Thoracic aorta (tissue), 2 donors: ENCODE measurements around the gene CCDC71L. TPM values are rescaled to one million over a fixed set of nuclear protein-coding genes. Genes with fewer than 3 reads are reported as not detected.

Experiments used
- ATAC-seq: fragments of 150-250 bp; one replicate; pipeline ENCODE4 v1.8.0; 2017; ENCODE audit warnings: low read depth; ENCODE audit not compliant: insufficient number of reproducible peaks, low FRiP score
- DNase-seq: peaks from one replicate; pipeline ENCODE4 v3.0.0-alpha.2; 2020; ENCODE audit warnings: low spot score
- H3K27ac ChIP-seq, 2 donors: fragments of 200-600 bp; sonication (generic); 1 replicate in 1 of 2; 2 replicates in 1 of 2; pipeline ENCODE4 v1.5.1; 2016; ENCODE audit warnings: mild to moderate bottlenecking in 2 of 2, moderate library complexity in 2 of 2
- H3K27me3 ChIP-seq: fragments of 200-600 bp; sonication (generic); replicated peaks from 2 replicates; pipeline ENCODE4 v1.6.0; 2016; ENCODE audit warnings: mild to moderate bottlenecking; ENCODE audit not compliant: insufficient read depth
- H3K36me3 ChIP-seq: fragments of 200-600 bp; sonication (generic); one replicate; pipeline ENCODE4 v1.5.1; 2016
- H3K4me1 ChIP-seq, 2 donors: fragments of 200-600 bp; sonication (generic); 1 replicate in 1 of 2; 2 replicates in 1 of 2; pipeline versions ENCODE4 v1.5.1 to v1.6.0; 2016; ENCODE audit warnings: low read depth in 2 of 2, mild to moderate bottlenecking in 1 of 2; ENCODE audit not compliant: control insufficient read depth in 1 of 2
- H3K4me3 ChIP-seq: fragments of 200-600 bp; sonication (generic); 2 replicates; pipeline ENCODE4 v1.5.1; 2016; ENCODE audit warnings: mild to moderate bottlenecking
- H3K9me3 ChIP-seq: fragments of 200-600 bp; sonication (generic); 2 replicates; pipeline ENCODE4 v1.5.1; 2016
- CTCF ChIP-seq: fragments of 200-600 bp; sonication (generic); IDR thresholded peaks from one replicate; pipeline ENCODE4 v1.5.1; 2019; ENCODE audit warnings: antibody characterized with exemption
- total RNA-seq, 2 donors: library from RNA; depleted of rRNA; stranded (reverse); fragments of >200 nt; gene quantifications; one replicate each; pipeline versions ENCODE4 v1.1.0 to v1.2.3, GENCODE V29; 2016

CCDC71L gene
- total RNA-seq, 2 donors from 2014 or later: 57.9 to 101 TPM

- H3K4me3 ChIP-seq: no peak overlapping the region
- no peak for DNase-seq
- ATAC-seq: no peak
These were observed 10.2 kb upstream of the CCDC71L start for GRCh38 chr7:106671160-106671559.

GRCh38 chr7:106668861-106669524 is 8.0 kb upstream of the CCDC71L start:
- DNase-seq (no peak), ATAC-seq (no peak)
- TF ChIP-seq CTCF: no peak
- Histone ChIP-seq H3K4me3 (no peak overlapping the region), H3K9me3 (no peaks in the 10 kb centered on the region), H3K27me3 (no peaks in the 10 kb centered on the region), H3K27ac (no peak overlapping the region), H3K4me1 (no peaks in the 10 kb centered on the region), H3K36me3 (no peaks in the 10 kb centered on the region)

More at GRCh38 chr7:106671160-106671559, 10.2 kb upstream of the CCDC71L start:
- Histone ChIP-seq H3K27ac (no peak overlapping the region), H3K9me3 (no peaks in the 10 kb centered on the region), H3K36me3 (no peaks in the 10 kb centered on the region), H3K27me3 (no peaks in the 10 kb centered on the region), H3K4me1 (no peaks in the 10 kb centered on the region)
- TF ChIP-seq CTCF: no peak

- Histone ChIP-seq H3K4me3 (no peak overlapping the region), H3K27me3 (no peaks in the 10 kb centered on the region), H3K4me1 (no peaks in the 10 kb centered on the region), H3K27ac (no peak overlapping the region), H3K9me3 (no peaks in the 10 kb centered on the region), H3K36me3 (no peaks in the 10 kb centered on the region)
- ATAC-seq (no peak), DNase-seq (no peak)
- TF ChIP-seq CTCF: no peak
These were observed 5.4 kb upstream of the CCDC71L start for GRCh38 chr7:106666353-106666752.

DNA sequence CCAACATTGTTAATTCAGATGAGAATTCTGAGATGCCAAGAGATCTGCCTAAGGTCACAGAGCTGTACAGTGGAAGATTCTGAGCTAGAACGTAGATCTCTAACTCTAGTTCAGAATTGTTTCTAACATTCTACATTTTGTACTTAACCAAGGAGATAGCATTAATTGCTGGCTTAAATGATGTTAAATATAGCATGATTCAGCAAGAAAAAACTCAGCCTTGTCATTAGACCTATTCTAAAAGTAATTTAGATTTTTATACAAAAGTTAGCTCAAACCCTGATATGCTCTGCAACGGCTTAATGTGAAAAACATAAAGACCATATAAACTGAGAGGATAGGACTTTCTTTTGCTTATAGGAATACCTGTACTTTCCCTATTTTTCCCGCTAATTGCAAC is 3.4 kb upstream of the CCDC71L start:
- Histone ChIP-seq H3K27ac (peak overlapping the region in 1 of 2 donors; percentile 7), H3K4me3 (no peak overlapping the region), H3K36me3 (no peaks in the 10 kb centered on the region), H3K27me3 (no peaks in the 10 kb centered on the region), H3K9me3 (no peaks in the 10 kb centered on the region), H3K4me1 (peaks cover under 1 to 2% of the 10 kb centered on the region in 2 donors)
- no peak for ATAC-seq
- DNase-seq: no peak
- no peak for TF ChIP-seq CTCF

GRCh38 chr7:106659963-106660861 is 746 bp downstream of the CCDC71L start:
- ATAC-seq: peak; percentile 37
- peak; percentile 73 for TF ChIP-seq CTCF

More at GRCh38 chr7:106659963-106660861, 746 bp downstream of the CCDC71L start:
- Histone ChIP-seq H3K27ac (peak overlapping the region; percentile 88 to 96), H3K27me3 (no peaks in the 10 kb centered on the region), H3K4me1 (peaks cover 22 to 35% of the 10 kb centered on the region in 2 donors), H3K36me3 (no peaks in the 10 kb centered on the region), H3K9me3 (no peaks in the 10 kb centered on the region), H3K4me3 (peak overlapping the region; percentile 89)
- DNase-seq: peak; percentile 15
